Medulla oblongata (tissue), 1 donor: ENCODE measurements around the gene ALDH8A1.
"Not testable (repeated sequence)": the region's sequence is repeated elsewhere in the genome, so short reads cannot be mapped to it uniquely, and the experiment has no call there.

Source experiments
- DNase-seq: peaks from one replicate; pipeline ENCODE4 v3.0.0-alpha.2; 2015; ENCODE audit errors: extremely low spot score

Gene ALDH8A1

GRCh38 chr6:134911547-134911946 is 38.4 kb downstream of the ALDH8A1 start:
- DNase-seq = no peak

GRCh38 chr6:134910593-134910935 is 39.3 kb downstream of the ALDH8A1 start:
- DNase-seq = no peak

GRCh38 chr6:134909701-134910592 is 40.0 kb downstream of the ALDH8A1 start:
- no peak for DNase-seq

- DNase-seq = peak; percentile 29
Measured at GRCh38 chr6:134908906-134909516, 40.9 kb downstream of the ALDH8A1 start.

GRCh38 chr6:134904731-134905130 is 45.2 kb downstream of the ALDH8A1 start:
- DNase-seq = not testable (repeated sequence)

- DNase-seq = no peak
Measured at GRCh38 chr6:134903448-134903847, 46.5 kb downstream of the ALDH8A1 start.

GRCh38 chr6:134902936-134903335 is 47.0 kb downstream of the ALDH8A1 start:
- DNase-seq = no peak

GRCh38 chr6:134902074-134902861 is 47.6 kb downstream of the ALDH8A1 start:
- no peak for DNase-seq

GRCh38 chr6:134898575-134898974 is 51.3 kb downstream of the ALDH8A1 start:
- no peak for DNase-seq

- not testable (repeated sequence) for DNase-seq
Measured at GRCh38 chr6:134898166-134898565, 51.7 kb downstream of the ALDH8A1 start.

- DNase-seq = no peak
Measured at GRCh38 chr6:134896910-134897309, 53.0 kb downstream of the ALDH8A1 start.

- DNase-seq = no peak
Measured at GRCh38 chr6:134894800-134895199, 55.1 kb downstream of the ALDH8A1 start.

GRCh38 chr6:134892362-134892761 is 57.5 kb downstream of the ALDH8A1 start:
- no peak for DNase-seq

- DNase-seq = no peak
Measured at GRCh38 chr6:134891633-134892032, 58.3 kb downstream of the ALDH8A1 start.

GRCh38 chr6:134888316-134888715 is 61.6 kb downstream of the ALDH8A1 start:
- DNase-seq = no peak

- no peak for DNase-seq
Measured at GRCh38 chr6:134884752-134885151, 65.1 kb downstream of the ALDH8A1 start.

GRCh38 chr6:134883314-134883713 is 66.6 kb downstream of the ALDH8A1 start:
- no peak for DNase-seq

- peak; percentile 79 for DNase-seq
Measured at GRCh38 chr6:134882426-134883038, 67.4 kb downstream of the ALDH8A1 start.

- DNase-seq = no peak
Measured at GRCh38 chr6:134880487-134881190, 69.3 kb downstream of the ALDH8A1 start.

- DNase-seq = no peak
Measured at GRCh38 chr6:134878136-134878535, 71.8 kb downstream of the ALDH8A1 start.

- no peak for DNase-seq
Measured at GRCh38 chr6:134875367-134875766, 74.5 kb downstream of the ALDH8A1 start.
